ENCODE results near the gene SLIT3.

DNA sequence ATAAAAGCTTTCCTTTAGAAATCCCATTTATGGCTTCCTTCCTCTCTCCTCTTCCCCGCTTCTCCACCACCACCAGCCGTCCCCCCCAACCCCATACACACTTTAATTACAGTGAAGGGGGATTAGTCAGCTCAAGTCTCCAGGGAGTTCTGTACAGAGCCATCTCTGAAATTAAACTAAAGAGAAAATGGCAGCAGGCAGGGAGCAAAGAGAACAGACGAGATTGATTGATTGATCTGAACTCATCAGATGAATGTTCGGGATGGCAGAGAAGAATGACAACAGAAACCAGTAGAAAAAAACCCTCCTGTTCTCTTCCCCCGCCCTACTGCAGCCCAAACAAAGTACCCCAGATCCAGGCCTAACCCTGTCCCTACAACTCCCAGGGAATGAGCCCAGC, 480.1 kb downstream of the SLIT3 start:
- TF ChIP-seq, protein P1, sequence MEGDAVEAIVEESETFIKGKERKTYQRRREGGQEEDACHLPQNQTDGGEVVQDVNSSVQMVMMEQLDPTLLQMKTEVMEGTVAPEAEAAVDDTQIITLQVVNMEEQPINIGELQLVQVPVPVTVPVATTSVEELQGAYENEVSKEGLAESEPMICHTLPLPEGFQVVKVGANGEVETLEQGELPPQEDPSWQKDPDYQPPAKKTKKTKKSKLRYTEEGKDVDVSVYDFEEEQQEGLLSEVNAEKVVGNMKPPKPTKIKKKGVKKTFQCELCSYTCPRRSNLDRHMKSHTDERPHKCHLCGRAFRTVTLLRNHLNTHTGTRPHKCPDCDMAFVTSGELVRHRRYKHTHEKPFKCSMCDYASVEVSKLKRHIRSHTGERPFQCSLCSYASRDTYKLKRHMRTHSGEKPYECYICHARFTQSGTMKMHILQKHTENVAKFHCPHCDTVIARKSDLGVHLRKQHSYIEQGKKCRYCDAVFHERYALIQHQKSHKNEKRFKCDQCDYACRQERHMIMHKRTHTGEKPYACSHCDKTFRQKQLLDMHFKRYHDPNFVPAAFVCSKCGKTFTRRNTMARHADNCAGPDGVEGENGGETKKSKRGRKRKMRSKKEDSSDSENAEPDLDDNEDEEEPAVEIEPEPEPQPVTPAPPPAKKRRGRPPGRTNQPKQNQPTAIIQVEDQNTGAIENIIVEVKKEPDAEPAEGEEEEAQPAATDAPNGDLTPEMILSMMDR (IDR thresholded peaks at IDR 0.05 in 2 of 3, conservative IDR thresholded peaks at IDR 0.05 in 1 of 3; ENCODE audit: insufficient read depth in 2 of 3, low read depth in 1 of 3, low read length in 3 of 3), result no peak
- TF ChIP-seq STAT5A (IDR thresholded peaks at IDR 0.05; ENCODE audit: borderline replicate concordance, low read length) (no peak), DIDO1 (tag; IDR thresholded peaks at IDR 0.05; ENCODE audit: low read depth) (no peak), GTF2F1 (IDR thresholded peaks at IDR 0.05; ENCODE audit: low read depth, low read length) (no peak)
